Measurements from ENCODE around the gene GOSR1. TPM values are rescaled to one million over a fixed set of nuclear protein-coding genes. Genes with fewer than 3 reads are reported as not detected.
"Not testable (repeated sequence)": the region's sequence is repeated elsewhere in the genome, so short reads cannot be mapped to it uniquely, and the experiment has no call there.

Gene GOSR1
- total RNA-seq, 1 donor from 2014 or later = 50.9 TPM

GRCh38 chr17:30543456-30543855 is 66.2 kb downstream of the GOSR1 start:
- DNase-seq (ENCODE audit: low spot score) = no peak

- no peak for DNase-seq (ENCODE audit: low spot score)
Observed at GRCh38 chr17:30545024-30545423, 67.8 kb downstream of the GOSR1 start.

- peak; percentile 53 for DNase-seq (ENCODE audit: low spot score)
Observed at GRCh38 chr17:30547778-30548573, 70.8 kb downstream of the GOSR1 start.

- DNase-seq (ENCODE audit: low spot score) = not testable (repeated sequence)
Observed at GRCh38 chr17:30549181-30549580, 72.0 kb downstream of the GOSR1 start.

- DNase-seq (ENCODE audit: low spot score) = peak; percentile 68
Observed at GRCh38 chr17:30549864-30550511, 72.8 kb downstream of the GOSR1 start.

GRCh38 chr17:30550512-30551273 is 73.5 kb downstream of the GOSR1 start:
- peak; percentile 64 for DNase-seq (ENCODE audit: low spot score)

- DNase-seq (ENCODE audit: low spot score) = peak; percentile 57
Observed at GRCh38 chr17:30551274-30551995, 74.2 kb downstream of the GOSR1 start.

GRCh38 chr17:30551996-30552339 is 74.8 kb downstream of the GOSR1 start:
- DNase-seq (ENCODE audit: low spot score) = peak; percentile 78

GRCh38 chr17:30552994-30553566 is 75.9 kb downstream of the GOSR1 start:
- DNase-seq (ENCODE audit: low spot score) = peak; percentile 69

- peak; percentile 82 for DNase-seq (ENCODE audit: low spot score)
Observed at GRCh38 chr17:30553823-30554440, 76.7 kb downstream of the GOSR1 start.

GRCh38 chr17:30554839-30555751 is 77.9 kb downstream of the GOSR1 start:
- DNase-seq (ENCODE audit: low spot score) = peak; percentile 88

- peak; percentile 62 for DNase-seq (ENCODE audit: low spot score)
Observed at GRCh38 chr17:30555942-30556341, 78.7 kb downstream of the GOSR1 start.

GRCh38 chr17:30556374-30557332 is 79.4 kb downstream of the GOSR1 start:
- peak; percentile 69 for DNase-seq (ENCODE audit: low spot score)

- peak; percentile 71 for DNase-seq (ENCODE audit: low spot score)
Observed at GRCh38 chr17:30557916-30558685, 80.9 kb downstream of the GOSR1 start.

- DNase-seq (ENCODE audit: low spot score) = peak; percentile 84
Observed at GRCh38 chr17:30558686-30559545, 81.7 kb downstream of the GOSR1 start.

GRCh38 chr17:30559656-30560055 is 82.4 kb downstream of the GOSR1 start:
- peak; percentile 73 for DNase-seq (ENCODE audit: low spot score)
